HEK293T (cell line): Measurements from ENCODE around the gene KIRREL3.
"Not testable (repeated sequence)": the region's sequence is repeated elsewhere in the genome, so short reads cannot be mapped to it uniquely, and the experiment has no call there.

Source experiments
- BHLHE40 ChIP-seq: fragments of 450-650 bp; IDR thresholded peaks from 2 replicates; pipeline ENCODE4 v1.6.1; 2016; ENCODE audit warnings: mild to moderate bottlenecking, moderate library complexity, borderline replicate concordance
- ELF4 ChIP-seq: fragments of 450-650 bp; IDR thresholded peaks from 2 replicates; pipeline ENCODE4 v1.6.1; 2017; ENCODE audit warnings: antibody characterized with exemption
- FOXA1 ChIP-seq: fragments of 450-650 bp; IDR thresholded peaks from 2 replicates; pipeline ENCODE4 v1.6.1; 2016; ENCODE audit warnings: mild to moderate bottlenecking
- FOXK2 ChIP-seq: fragments of 450-650 bp; IDR thresholded peaks from 2 replicates; pipeline ENCODE4 v1.6.1; 2016; ENCODE audit warnings: mild to moderate bottlenecking
- FOXM1 ChIP-seq: fragments of 450-650 bp; IDR thresholded peaks from 2 replicates; pipeline ENCODE4 v1.6.1; 2017; ENCODE audit warnings: mild to moderate bottlenecking, borderline replicate concordance
- HDGF ChIP-seq: fragments of 450-650 bp; IDR thresholded peaks from 2 replicates; pipeline ENCODE4 v1.6.1; 2017; ENCODE audit warnings: antibody characterized with exemption, borderline replicate concordance
- SP1 ChIP-seq: fragments of 450-650 bp; IDR thresholded peaks from 2 replicates; pipeline ENCODE4 v1.6.1; 2017
- SUZ12 ChIP-seq: fragments of 450-650 bp; IDR thresholded peaks from 2 replicates; pipeline ENCODE4 v1.6.1; 2016; ENCODE audit warnings: mild to moderate bottlenecking
- TARDBP ChIP-seq: fragments of 450-650 bp; IDR thresholded peaks from 2 replicates; pipeline ENCODE4 v1.6.1; 2016
- ZNF384 ChIP-seq: fragments of 450-650 bp; IDR thresholded peaks from 2 replicates; pipeline ENCODE4 v1.6.1; 2016
- TF ChIP-seq, protein P1 (sequence below): fragments of 450-650 bp; IDR thresholded peaks from 2 replicates; pipeline ENCODE4 v1.6.1; 2016

GRCh38 chr11:126394634-126395072, 605.9 kb downstream of the KIRREL3 start:
- TF ChIP-seq BHLHE40, SUZ12, SP1, FOXM1, ZNF384, FOXA1, FOXK2, TARDBP, HDGF, ELF4: not testable (repeated sequence)
- TF ChIP-seq, protein P1, sequence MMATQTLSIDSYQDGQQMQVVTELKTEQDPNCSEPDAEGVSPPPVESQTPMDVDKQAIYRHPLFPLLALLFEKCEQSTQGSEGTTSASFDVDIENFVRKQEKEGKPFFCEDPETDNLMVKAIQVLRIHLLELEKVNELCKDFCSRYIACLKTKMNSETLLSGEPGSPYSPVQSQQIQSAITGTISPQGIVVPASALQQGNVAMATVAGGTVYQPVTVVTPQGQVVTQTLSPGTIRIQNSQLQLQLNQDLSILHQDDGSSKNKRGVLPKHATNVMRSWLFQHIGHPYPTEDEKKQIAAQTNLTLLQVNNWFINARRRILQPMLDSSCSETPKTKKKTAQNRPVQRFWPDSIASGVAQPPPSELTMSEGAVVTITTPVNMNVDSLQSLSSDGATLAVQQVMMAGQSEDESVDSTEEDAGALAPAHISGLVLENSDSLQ, result not testable (repeated sequence)
